Caco-2 (cell line): ENCODE results near the gene INO80C. TPM values are rescaled to one million over a fixed set of nuclear protein-coding genes. Genes with fewer than 3 reads are reported as not detected.
A peak's percentile ranks its signal among the peaks of the same experiment; 100 is the strongest.

Source experiments
- BruUV-seq: library from RNA; stranded (reverse); fragments of 400-500 nt; replicated peaks from 2 replicates; lab custom pipeline; 2021; lab: Mats Ljungman, UMichigan
- CTCF ChIA-PET: fragments of 300-600 bp; sonication (Branson Sonifier 250); formaldehyde crosslinking; loops from one replicate; lab custom pipeline; 2022; ENCODE audit warnings: antibody characterized with exemption; lab: Charles Lee
- POLR2A ChIA-PET: fragments of 300-600 bp; sonication (Branson Sonifier 250); formaldehyde crosslinking; loops from one replicate; lab custom pipeline; 2022; ENCODE audit warnings: antibody characterized with exemption; lab: Charles Lee
- DNase-seq, 2 experiments: peaks; one replicate each; pipeline versions ENCODE4 v3.0.0 to v3.0.0-alpha.2; 2020 to 2022
- H3K27me3 ChIP-seq: replicated peaks from 2 replicates; pipeline ENCODE4 v1.6.0; 2011; ENCODE audit warnings: low read length; ENCODE audit not compliant: control insufficient read depth, insufficient read depth
- H3K36me3 ChIP-seq: 2 replicates; pipeline ENCODE4 v1.5.1; 2011; ENCODE audit warnings: low read length; ENCODE audit not compliant: control insufficient read depth, insufficient read depth
- H3K4me1 ChIP-seq: fragments of 250-450 bp; sonication (Bioruptor Pico); 2 replicates; pipeline ENCODE4 v1.5.1; 2020; ENCODE audit warnings: mild to moderate bottlenecking
- H3K4me3 ChIP-seq: 2 replicates; pipeline ENCODE4 v1.5.1; 2011; ENCODE audit warnings: low read depth, mild to moderate bottlenecking, control low read depth, low read length
- H3K9me3 ChIP-seq: fragments of 250-450 bp; sonication (Bioruptor Pico); 2 replicates; pipeline ENCODE4 v1.5.1; 2020; ENCODE audit warnings: mild to moderate bottlenecking, moderate library complexity
- H3K27ac Mint-ChIP-seq: one replicate; pipeline ENCODE4 v1.8.0; 2022; ENCODE audit warnings: mixed read lengths; ENCODE audit not compliant: unreplicated experiment
- H3K27me3 Mint-ChIP-seq: one replicate; pipeline ENCODE4 v1.8.0; 2022; ENCODE audit warnings: mixed read lengths; ENCODE audit not compliant: insufficient read depth, unreplicated experiment
- H3K36me3 Mint-ChIP-seq: one replicate; pipeline ENCODE4 v1.8.0; 2022; ENCODE audit warnings: mild to moderate bottlenecking, mixed read lengths; ENCODE audit not compliant: insufficient read depth, unreplicated experiment
- H3K4me1 Mint-ChIP-seq: one replicate; pipeline ENCODE4 v1.8.0; 2022; ENCODE audit warnings: low read depth, mixed read lengths; ENCODE audit not compliant: unreplicated experiment
- H3K4me3 Mint-ChIP-seq: one replicate; pipeline ENCODE4 v1.8.0; 2022; ENCODE audit warnings: mild to moderate bottlenecking, moderate library complexity, mixed read lengths; ENCODE audit not compliant: unreplicated experiment
- H3K9me3 Mint-ChIP-seq: one replicate; pipeline ENCODE4 v1.8.0; 2022; ENCODE audit warnings: mixed read lengths; ENCODE audit not compliant: unreplicated experiment
- CTCF ChIP-seq, 2 experiments: fragments of 200-600 bp in 1 of 2; IDR thresholded peaks; 1 replicate in 1 of 2; 2 replicates in 1 of 2; pipeline versions ENCODE4 v1.5.1 to v1.8.0; 2011 to 2022; ENCODE audit warnings: antibody characterized with exemption in 1 of 2, control low read depth in 1 of 2, inconsistent platforms in 1 of 2, low read depth in 1 of 2, low read length in 1 of 2, mild to moderate bottlenecking in 1 of 2, moderate library complexity in 1 of 2; ENCODE audit not compliant: insufficient read depth in 1 of 2, severe bottlenecking in 1 of 2, unreplicated experiment in 1 of 2
- intact Hi-C: fragments of 100-400 bp; cut with micrococcal nuclease; formaldehyde crosslinking; loops from one replicate; pipeline ENCODE4 v1.10.0; 2022; ENCODE audit not compliant: unreplicated experiment
- total RNA-seq: library from RNA; stranded (reverse); gene quantifications from 2 replicates; pipeline ENCODE4 v1.2.3, GENCODE V29; 2022

The INO80C gene
- total RNA-seq, 1 experiment from 2014 or later = 26.6 TPM

- no peak for TF ChIP-seq CTCF (IDR thresholded peaks at IDR 0.05; ENCODE audit: insufficient read depth in 1 of 2, low read depth in 1 of 2, low read length in 1 of 2, severe bottlenecking in 1 of 2, unreplicated experiment in 1 of 2)
- Histone ChIP-seq H3K4me1 (peaks cover 14% of the 10 kb centered on the region; the same call in 1 of the 2 replicates), H3K4me3 (peak overlapping the region; percentile 39), H3K27me3 (no peaks in the 10 kb centered on the region), H3K36me3 (no peaks in the 10 kb centered on the region), H3K9me3 (no peaks in the 10 kb centered on the region)
- peaks cover 10% of the 10 kb centered on the region for H3K36me3 Mint-ChIP-seq
- no peak for DNase-seq
- no peaks in the 10 kb centered on the region for H3K9me3 Mint-ChIP-seq
- no TSS peak for BruUV-seq
- ChIA-PET POLR2A (interaction anchor here (1.3 kb wide), 2 partner anchors 10 to 15 kb away, joined by 4 to 13 read pairs; no protein-coding TSS in a partner anchor), CTCF (no interaction called here)
- peak overlapping the region; percentile 96 for H3K27ac Mint-ChIP-seq
- no peaks in the 10 kb centered on the region for H3K27me3 Mint-ChIP-seq
- no peaks in the 10 kb centered on the region for H3K4me1 Mint-ChIP-seq
- intact Hi-C loops = loop anchor here (2.0 kb wide), 2 partner anchors 14 to 38 kb away; no protein-coding TSS in a partner anchor
- peak overlapping the region; percentile 89 for H3K4me3 Mint-ChIP-seq
Observed at GRCh38 chr18:35497027-35497369, 762 bp downstream of the INO80C start.

- TF ChIP-seq CTCF (IDR thresholded peaks at IDR 0.05; ENCODE audit: insufficient read depth in 1 of 2, low read depth in 1 of 2, low read length in 1 of 2, severe bottlenecking in 1 of 2, unreplicated experiment in 1 of 2) = no peak
- CTCF ChIA-PET = no interaction called here
- no peaks in the 10 kb centered on the region for H3K9me3 ChIP-seq
- Mint-ChIP-seq H3K27me3 (no peaks in the 10 kb centered on the region), H3K4me1 (no peaks in the 10 kb centered on the region), H3K27ac (no peak overlapping the region), H3K4me3 (no peak overlapping the region), H3K36me3 (peaks cover 10% of the 10 kb centered on the region), H3K9me3 (no peaks in the 10 kb centered on the region)
- DNase-seq = no peak
- POLR2A ChIA-PET = no interaction called here
- H3K4me1 ChIP-seq = peaks cover 14% of the 10 kb centered on the region; the same call in 1 of the 2 replicates
- no peak overlapping the region for H3K4me3 ChIP-seq
- no peaks in the 10 kb centered on the region for H3K27me3 ChIP-seq
- H3K36me3 ChIP-seq = no peaks in the 10 kb centered on the region
- no TSS peak for BruUV-seq
- intact Hi-C loops = loop anchor here (2.0 kb wide), 2 partner anchors 13 to 37 kb away; no protein-coding TSS in a partner anchor
Observed at GRCh38 chr18:35495536-35496314, 2.0 kb downstream of the INO80C start.

GRCh38 chr18:35494251-35495220, 3.2 kb downstream of the INO80C start:
- no peak for DNase-seq
- no peak overlapping the region for H3K4me3 Mint-ChIP-seq
- CTCF ChIA-PET = interaction anchor here (0.7 kb wide), 1 partner anchor 108 kb away, joined by 3 read pairs; no protein-coding TSS in a partner anchor
- H3K27me3 Mint-ChIP-seq = no peaks in the 10 kb centered on the region
- Histone ChIP-seq H3K4me3 (no peak overlapping the region), H3K4me1 (peaks cover 14% of the 10 kb centered on the region; the same call in 1 of the 2 replicates), H3K27me3 (no peaks in the 10 kb centered on the region), H3K36me3 (no peaks in the 10 kb centered on the region), H3K9me3 (no peaks in the 10 kb centered on the region)
- no TSS peak for BruUV-seq
- H3K27ac Mint-ChIP-seq = no peak overlapping the region
- no peak for TF ChIP-seq CTCF (IDR thresholded peaks at IDR 0.05; ENCODE audit: insufficient read depth in 1 of 2, low read depth in 1 of 2, low read length in 1 of 2, severe bottlenecking in 1 of 2, unreplicated experiment in 1 of 2)
- no peaks in the 10 kb centered on the region for H3K4me1 Mint-ChIP-seq
- peaks cover 10% of the 10 kb centered on the region for H3K36me3 Mint-ChIP-seq
- intact Hi-C loops = no loop called here
- H3K9me3 Mint-ChIP-seq = no peaks in the 10 kb centered on the region
- POLR2A ChIA-PET = no interaction called here
